A549 (cell line): ENCODE results near the gene SH2D1B. TPM values are rescaled to one million over a fixed set of nuclear protein-coding genes. Genes with fewer than 3 reads are reported as not detected.

Source experiments
- ATAC-seq, 2 experiments: fragments of 200-7000 bp in 1 of 2; fragments of >200 bp in 1 of 2; cut with Nextera tagmentation in 1 of 2; cut with Tn5 transposase in 1 of 2; 3 replicates each; pipeline versions ENCODE4 v1.8.0 to v1.9.1; 2018 to 2020; ENCODE audit warnings: mild to moderate bottlenecking in 1 of 2, moderate library complexity in 1 of 2
- CTCF ChIA-PET: fragments of 300-600 bp; sonication (Branson Sonifier 250); formaldehyde crosslinking; extraction: SDS; loops from one replicate; lab custom pipeline; 2021; ENCODE audit warnings: antibody characterized with exemption, inconsistent platforms; lab: Yijun Ruan, JAX
- POLR2A ChIA-PET: fragments of 350-600 bp; formaldehyde crosslinking; extraction: SDS; loops from one replicate; lab custom pipeline; 2021; ENCODE audit warnings: antibody characterized with exemption, inconsistent platforms; lab: Yijun Ruan, JAX
- DNase-seq, 2 experiments: peaks; one replicate each; pipeline versions ENCODE4 v3.0.0 to v3.0.0-alpha.2; 2011 to 2016; ENCODE audit warnings: low read depth in 1 of 2, low spot score in 1 of 2
- FAIRE-seq: peaks from 2 replicates; lab custom pipeline; 2011; peaks lifted over from hg19 to GRCh38; lab: Jason Lieb, UNC
- H3K27ac ChIP-seq, 2 experiments: fragments of >200 bp; sonication (Bioruptor Twin); formaldehyde crosslinking; 3 replicates each; pipeline ENCODE4 v1.5.1; 2016 to 2017
- H3K4me1 ChIP-seq: fragments of >200 bp; sonication (Bioruptor Twin); formaldehyde crosslinking; 3 replicates; pipeline ENCODE4 v1.6.1; 2016
- H3K4me2 ChIP-seq: fragments of >200 bp; sonication (Bioruptor Twin); formaldehyde crosslinking; 3 replicates; pipeline ENCODE4 v1.6.1; 2016
- H3K4me3 ChIP-seq: fragments of >200 bp; sonication (Bioruptor Twin); formaldehyde crosslinking; 3 replicates; pipeline ENCODE4 v1.5.1; 2016
- H3K9me3 ChIP-seq: fragments of >200 bp; sonication (Bioruptor Twin); formaldehyde crosslinking; 3 replicates; pipeline ENCODE4 v1.6.1; 2016
- BHLHE40 ChIP-seq: IDR thresholded peaks from 2 replicates; pipeline ENCODE4 v1.6.1; 2012; ENCODE audit warnings: low read depth, low read length, inconsistent platforms
- CEBPB ChIP-seq, 2 experiments: fragments of >200 bp in 1 of 2; sonication (Bioruptor Twin) in 1 of 2; formaldehyde crosslinking in 1 of 2; IDR thresholded peaks; 2 replicates each; pipeline ENCODE4 v1.6.1; 2012 to 2016
- E2F6 ChIP-seq: IDR thresholded peaks from 2 replicates; pipeline ENCODE4 v1.6.1; 2012; ENCODE audit warnings: low read depth, borderline replicate concordance
- EHF ChIP-seq: fragments of 250-450 bp; sonication (Bioruptor Pico); IDR thresholded peaks from 2 replicates; pipeline ENCODE4 v1.5.0; 2020; ENCODE audit warnings: mild to moderate bottlenecking
- EHMT2 ChIP-seq: fragments of 200-600 bp; sonication (generic); IDR thresholded peaks from 2 replicates; pipeline ENCODE4 v1.6.1; 2016; ENCODE audit warnings: antibody characterized with exemption, low read depth, mild to moderate bottlenecking, moderate library complexity
- EP300 ChIP-seq, 2 experiments: fragments of >200 bp; sonication (Bioruptor Twin); formaldehyde crosslinking; IDR thresholded peaks; 2 replicates in 1 of 2; 3 replicates in 1 of 2; pipeline ENCODE4 v1.6.1; 2016 to 2017
- FOXS1 ChIP-seq: fragments of 250-450 bp; sonication (Bioruptor Pico); IDR thresholded peaks from 2 replicates; pipeline ENCODE4 v1.5.0; 2020; ENCODE audit warnings: mild to moderate bottlenecking, moderate library complexity
- GATA3 ChIP-seq: IDR thresholded peaks from 2 replicates; pipeline ENCODE4 v1.6.1; 2012; ENCODE audit warnings: borderline replicate concordance
- HOXB13 ChIP-seq: fragments of 250-450 bp; sonication (Bioruptor Pico); IDR thresholded peaks from 2 replicates; pipeline ENCODE4 v1.5.0; 2020; ENCODE audit warnings: low read depth, mild to moderate bottlenecking, moderate library complexity
- HOXB5 ChIP-seq: fragments of 250-450 bp; sonication (Bioruptor Pico); IDR thresholded peaks from 2 replicates; pipeline ENCODE4 v1.5.0; 2020; ENCODE audit warnings: mild to moderate bottlenecking, moderate library complexity
- JUNB ChIP-seq: fragments of >200 bp; sonication (Bioruptor Twin); formaldehyde crosslinking; IDR thresholded peaks from 2 replicates; pipeline ENCODE4 v1.6.1; 2016
- KDM5A ChIP-seq: fragments of 200-600 bp; sonication (generic); IDR thresholded peaks from 2 replicates; pipeline ENCODE4 v1.6.1; 2016; ENCODE audit warnings: antibody characterized with exemption, mild to moderate bottlenecking
- MAX ChIP-seq: IDR thresholded peaks from 2 replicates; pipeline ENCODE4 v1.6.1; 2012
- MYC ChIP-seq: IDR thresholded peaks from 2 replicates; pipeline ENCODE4 v1.6.1; 2012; ENCODE audit warnings: mild to moderate bottlenecking, inconsistent platforms, low read length, improper control_type of control experiment, borderline replicate concordance
- NFE2L2 ChIP-seq: fragments of 150-350 bp; conservative IDR thresholded peaks from 2 replicates; pipeline ENCODE4 v1.6.1; 2014; ENCODE audit warnings: low read length
- PHF8 ChIP-seq: fragments of 200-600 bp; sonication (generic); IDR thresholded peaks from 2 replicates; pipeline ENCODE4 v1.6.1; 2016; ENCODE audit warnings: low read depth, mild to moderate bottlenecking, antibody characterized with exemption, moderate library complexity, borderline replicate concordance
- POLR2A ChIP-seq: IDR thresholded peaks from 2 replicates; pipeline ENCODE4 v1.6.1; 2012; ENCODE audit warnings: mild to moderate bottlenecking, low read length
- POLR2AphosphoS2 ChIP-seq: conservative IDR thresholded peaks from 2 replicates; pipeline ENCODE4 v1.6.1; 2012; ENCODE audit warnings: low read length, improper control_type of control experiment, inconsistent platforms
- RAD21 ChIP-seq, 2 experiments: fragments of >200 bp in 1 of 2; sonication (Bioruptor Twin) in 1 of 2; formaldehyde crosslinking in 1 of 2; IDR thresholded peaks in 1 of 2; conservative IDR thresholded peaks in 1 of 2; 2 replicates in 1 of 2; 3 replicates in 1 of 2; pipeline ENCODE4 v1.6.1; 2012 to 2018; ENCODE audit warnings: inconsistent platforms in 1 of 2
- SMC3 ChIP-seq: fragments of >200 bp; sonication (Bioruptor Twin); formaldehyde crosslinking; IDR thresholded peaks from 3 replicates; pipeline ENCODE4 v1.6.1; 2018; ENCODE audit warnings: inconsistent platforms
- TP53 ChIP-seq: fragments of 250-450 bp; sonication (Bioruptor Pico); IDR thresholded peaks from 2 replicates; pipeline ENCODE4 v1.5.0; 2021; ENCODE audit warnings: mild to moderate bottlenecking, moderate library complexity
- USF2 ChIP-seq: fragments of 450-650 bp; IDR thresholded peaks from 2 replicates; pipeline ENCODE4 v1.6.1; 2014; ENCODE audit warnings: antibody characterized with exemption
- ZC3H11A ChIP-seq: fragments of 450-650 bp; IDR thresholded peaks from 2 replicates; pipeline ENCODE4 v1.6.1; 2014; ENCODE audit warnings: antibody characterized with exemption, mild to moderate bottlenecking
- ZFP36 ChIP-seq: fragments of 450-650 bp; IDR thresholded peaks from 2 replicates; pipeline ENCODE4 v1.6.1; 2014; ENCODE audit warnings: borderline replicate concordance; ENCODE audit not compliant: partially characterized antibody
- ZNF302 ChIP-seq: fragments of 250-450 bp; sonication (Bioruptor Pico); IDR thresholded peaks from 2 replicates; pipeline ENCODE4 v1.9.0; 2021; ENCODE audit warnings: inconsistent platforms, mild to moderate bottlenecking, moderate library complexity
- WGBS: methylation state at CpG from one replicate; pipeline ENCODE4 v1.1.6; 2017; ENCODE audit errors: missing lambda C conversion rate; 5-methylcytosine and 5-hydroxymethylcytosine counted together
- polyA plus RNA-seq, 4 experiments: library from polyadenylated mRNA; depleted of rRNA in 3 of 4; stranded (reverse); fragments of >200 nt; fragmentation: RNase III in 1 of 4; extraction: RNeasy Plus Mini Kit Qiagen cat#74134 plus additional on column Dnase treatment in 1 of 4; gene quantifications; 2 replicates in 3 of 4; 3 replicates in 1 of 4; pipeline ENCODE4 v1.2.3, GENCODE V29; 2011 to 2017
- TF ChIP-seq, protein P1 (sequence below): fragments of >200 bp; sonication (Bioruptor Twin); formaldehyde crosslinking; IDR thresholded peaks from 3 replicates; pipeline ENCODE4 v1.6.1; 2016
- TF ChIP-seq, protein P2 (sequence below): fragments of >200 bp; sonication (Bioruptor Twin); formaldehyde crosslinking; IDR thresholded peaks from 2 replicates; pipeline ENCODE4 v1.6.1; 2016

SH2D1B gene
- polyA plus RNA-seq, 2 of the 4 experiments (the other 2 are of a cell fraction), result 0.04 TPM; not detected in 1

DNA sequence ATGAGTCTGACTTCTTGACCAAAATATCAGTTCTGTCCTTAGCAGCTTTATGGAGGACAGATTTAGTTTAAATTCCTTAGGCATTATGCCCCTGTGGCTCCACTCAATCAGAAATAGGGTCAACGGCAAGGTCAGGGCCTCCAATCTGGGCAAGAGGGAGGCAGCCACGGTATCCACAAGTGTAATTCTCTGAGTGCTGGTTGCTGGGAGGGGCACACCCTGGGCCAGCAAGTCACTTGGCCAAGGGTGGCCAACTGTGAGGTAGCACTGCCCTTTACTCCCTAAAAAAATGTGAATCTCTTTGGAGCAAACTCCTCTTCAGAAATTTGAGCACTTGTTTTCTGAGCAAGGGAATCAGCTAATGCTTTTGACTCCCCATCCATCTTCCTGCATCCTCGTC is 48.1 kb downstream of the SH2D1B start:
- CTCF ChIA-PET, result interaction anchor here (0.9 to 1.0 kb wide), 2 partner anchors 10 to 26 kb away, joined by 3 read pairs; no protein-coding TSS in a partner anchor

GRCh38 chr1:162361349-162361748 is 50.6 kb downstream of the SH2D1B start:
- no peak overlapping the region for H3K27ac ChIP-seq
- DNase-seq (no peak), FAIRE-seq (no peak), ATAC-seq (no peak)
- TF ChIP-seq PHF8 (no peak), POLR2AphosphoS2 (no peak), EHF (CRISPR knock-in tag) (no peak), NFE2L2 (no peak), GATA3 (no peak), CEBPB (IDR thresholded peaks at IDR 0.05) (no peak), HOXB13 (CRISPR knock-in tag) (no peak), ZC3H11A (no peak), BHLHE40 (no peak), FOXS1 (CRISPR knock-in tag) (no peak), SMC3 (no peak), EP300 (IDR thresholded peaks at IDR 0.05) (no peak), MAX (no peak), EHMT2 (no peak), ZFP36 (no peak), POLR2A (no peak)
- WGBS, result 48% methylated on average over 5 of the region's 5 CpGs
- CTCF ChIA-PET, result interaction anchor here (1.2 to 1.5 kb wide), 2 partner anchors 262 to 305 kb away, joined by 3 read pairs; no protein-coding TSS in a partner anchor
- no peak overlapping the region for H3K4me2 ChIP-seq
- no peaks in the 10 kb centered on the region for H3K4me1 ChIP-seq
- H3K4me3 ChIP-seq, result no peak overlapping the region
- no peaks in the 10 kb centered on the region for H3K9me3 ChIP-seq
- POLR2A ChIA-PET, result no interaction called here

More for the DNA sequence above, 48.1 kb downstream of the SH2D1B start:
- Histone ChIP-seq H3K27ac (no peak overlapping the region), H3K4me2 (no peak overlapping the region), H3K4me3 (no peak overlapping the region), H3K9me3 (no peaks in the 10 kb centered on the region), H3K4me1 (no peaks in the 10 kb centered on the region)
- no peak for ATAC-seq
- POLR2A ChIA-PET, result no interaction called here
- FAIRE-seq, result no peak
- 50% methylated on average over 3 of the region's 3 CpGs for WGBS
- TF ChIP-seq NFE2L2 (no peak), POLR2A (no peak), USF2 (no peak), E2F6 (no peak), TP53 (no peak), JUNB (no peak), HOXB5 (no peak), MYC (no peak), KDM5A (no peak), ZNF302 (CRISPR knock-in tag) (no peak), RAD21 (conservative IDR thresholded peaks at IDR 0.05 in 1 of 2, IDR thresholded peaks at IDR 0.05 in 1 of 2) (no peak)
- TF ChIP-seq, protein P1, sequence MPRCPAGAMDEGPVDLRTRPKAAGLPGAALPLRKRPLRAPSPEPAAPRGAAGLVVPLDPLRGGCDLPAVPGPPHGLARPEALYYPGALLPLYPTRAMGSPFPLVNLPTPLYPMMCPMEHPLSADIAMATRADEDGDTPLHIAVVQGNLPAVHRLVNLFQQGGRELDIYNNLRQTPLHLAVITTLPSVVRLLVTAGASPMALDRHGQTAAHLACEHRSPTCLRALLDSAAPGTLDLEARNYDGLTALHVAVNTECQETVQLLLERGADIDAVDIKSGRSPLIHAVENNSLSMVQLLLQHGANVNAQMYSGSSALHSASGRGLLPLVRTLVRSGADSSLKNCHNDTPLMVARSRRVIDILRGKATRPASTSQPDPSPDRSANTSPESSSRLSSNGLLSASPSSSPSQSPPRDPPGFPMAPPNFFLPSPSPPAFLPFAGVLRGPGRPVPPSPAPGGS, result no peak
- TF ChIP-seq, protein P2, sequence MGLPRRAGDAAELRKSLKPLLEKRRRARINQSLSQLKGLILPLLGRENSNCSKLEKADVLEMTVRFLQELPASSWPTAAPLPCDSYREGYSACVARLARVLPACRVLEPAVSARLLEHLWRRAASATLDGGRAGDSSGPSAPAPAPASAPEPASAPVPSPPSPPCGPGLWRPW, result no peak
- no peak for DNase-seq
